SK-N-MC (cell line): ENCODE data around the gene TCF23.

ENCODE experiments used
- DNase-seq: peaks from one replicate; pipeline ENCODE4 v3.0.0-alpha.2; 2011; ENCODE audit warnings: low read depth, low spot score
- H3K27ac ChIP-seq: fragments of 200-600 bp; sonication (generic); 2 replicates; pipeline ENCODE4 v1.5.1; 2016; ENCODE audit warnings: mixed run types
- H3K36me3 ChIP-seq: fragments of 200-600 bp; sonication (generic); 2 replicates; pipeline ENCODE4 v1.6.1; 2017; ENCODE audit warnings: antibody characterized with exemption, low read length, mixed read lengths; ENCODE audit not compliant: insufficient read depth
- H3K4me3 ChIP-seq: fragments of 200-600 bp; sonication (generic); 2 replicates; pipeline ENCODE4 v1.5.1; 2016
- H3K9ac ChIP-seq: fragments of 200-600 bp; sonication (generic); 2 replicates; pipeline ENCODE4 v1.8.0; 2017; ENCODE audit warnings: mixed run types, mixed read lengths; ENCODE audit not compliant: insufficient read length
- H3K9me3 ChIP-seq: fragments of 200-600 bp; sonication (generic); 2 replicates; pipeline ENCODE4 v1.6.1; 2017; ENCODE audit warnings: low read depth, mild to moderate bottlenecking, antibody characterized with exemption, low read length, moderate library complexity, mixed read lengths
- EZH2 ChIP-seq: fragments of 200-600 bp; sonication (generic); IDR thresholded peaks from one replicate; pipeline ENCODE4 v1.6.1; 2017; ENCODE audit warnings: antibody characterized with exemption
- FOXP2 ChIP-seq: optimal IDR thresholded peaks from 2 replicates; pipeline ENCODE3; 2011; ENCODE audit warnings: mild to moderate bottlenecking, moderate library complexity; ENCODE audit not compliant: insufficient read depth; ENCODE audit errors: extremely low read length, control extremely low read depth
- POLR2AphosphoS5 ChIP-seq: IDR thresholded peaks from 2 replicates; pipeline ENCODE4 v1.6.1; 2012; ENCODE audit warnings: mild to moderate bottlenecking, low read depth, low read length, borderline replicate concordance

Gene TCF23

DNA sequence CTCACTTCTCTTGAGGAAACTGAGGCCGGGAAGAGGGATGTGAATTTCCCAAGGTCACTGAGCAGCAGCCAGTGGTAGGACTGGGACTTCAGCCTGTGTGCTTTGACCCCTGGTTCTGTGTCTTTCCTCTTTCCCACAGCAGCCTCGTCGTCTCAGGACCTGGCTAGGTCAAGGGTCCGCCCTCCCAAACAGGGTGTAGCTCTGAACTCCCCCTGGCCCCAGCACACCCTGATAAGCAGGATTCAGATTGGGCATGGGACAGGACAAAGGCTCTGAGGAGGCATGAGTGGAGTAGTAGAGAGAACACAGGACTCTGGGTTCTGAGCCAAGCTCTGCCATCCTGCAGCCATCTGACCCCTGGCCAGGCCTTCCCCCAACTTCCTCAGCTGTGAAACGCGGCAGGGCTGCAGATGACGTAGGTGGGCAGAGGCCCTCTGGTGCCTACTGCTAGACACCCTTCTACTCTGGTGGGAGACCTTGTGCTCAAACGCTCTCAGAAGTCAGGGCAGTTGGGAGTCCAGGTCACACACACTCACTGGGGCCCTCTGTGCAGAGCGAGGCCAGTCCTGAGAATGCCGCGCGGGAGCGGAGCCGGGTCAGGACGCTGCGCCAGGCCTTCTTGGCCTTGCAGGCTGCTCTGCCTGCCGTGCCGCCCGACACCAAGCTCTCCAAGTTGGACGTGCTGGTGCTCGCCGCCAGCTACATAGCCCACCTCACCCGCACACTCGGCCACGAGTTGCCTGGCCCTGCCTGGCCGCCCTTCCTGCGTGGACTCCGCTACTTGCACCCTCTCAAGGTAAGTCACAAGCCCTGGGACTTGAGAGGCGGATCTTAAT is 984 bp downstream of the TCF23 start:
- H3K27ac ChIP-seq = no peak overlapping the region
- H3K4me3 ChIP-seq = no peak overlapping the region
- no peaks in the 10 kb centered on the region for H3K36me3 ChIP-seq
- DNase-seq = no peak
- H3K9ac ChIP-seq = no peak overlapping the region
- H3K9me3 ChIP-seq = no peaks in the 10 kb centered on the region
- TF ChIP-seq POLR2AphosphoS5 (no peak), FOXP2 (no peak), EZH2 (no peak)

DNA sequence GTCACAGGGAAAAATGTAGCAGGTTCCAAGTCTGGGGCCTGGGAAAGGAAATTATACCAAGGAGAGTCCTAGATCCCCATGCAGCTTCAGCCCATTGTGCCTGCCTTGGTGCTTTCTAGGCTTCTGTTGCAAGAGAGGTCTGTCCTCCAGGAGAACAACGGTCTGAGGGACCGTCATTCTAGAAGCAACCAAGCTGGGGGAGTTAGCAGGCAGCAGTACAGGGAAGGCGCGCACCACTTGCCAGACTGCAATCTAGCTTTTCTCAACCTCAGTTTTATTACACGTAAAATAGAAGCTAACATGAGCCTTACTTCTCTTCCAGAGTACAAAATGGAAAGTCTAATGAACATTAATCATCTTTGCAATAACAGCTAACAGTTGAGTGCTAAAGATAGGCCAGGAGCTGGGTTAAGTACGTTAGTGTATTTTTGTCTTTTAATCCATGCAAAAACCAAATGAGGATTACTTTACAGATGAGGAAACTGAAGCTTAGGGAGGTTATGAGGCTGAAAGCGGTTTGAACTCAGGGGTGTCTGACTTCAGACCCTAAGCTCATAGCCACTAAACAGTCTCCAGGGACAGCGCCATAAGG is 1.9 kb downstream of the TCF23 start:
- H3K4me3 ChIP-seq = no peak overlapping the region

DNA sequence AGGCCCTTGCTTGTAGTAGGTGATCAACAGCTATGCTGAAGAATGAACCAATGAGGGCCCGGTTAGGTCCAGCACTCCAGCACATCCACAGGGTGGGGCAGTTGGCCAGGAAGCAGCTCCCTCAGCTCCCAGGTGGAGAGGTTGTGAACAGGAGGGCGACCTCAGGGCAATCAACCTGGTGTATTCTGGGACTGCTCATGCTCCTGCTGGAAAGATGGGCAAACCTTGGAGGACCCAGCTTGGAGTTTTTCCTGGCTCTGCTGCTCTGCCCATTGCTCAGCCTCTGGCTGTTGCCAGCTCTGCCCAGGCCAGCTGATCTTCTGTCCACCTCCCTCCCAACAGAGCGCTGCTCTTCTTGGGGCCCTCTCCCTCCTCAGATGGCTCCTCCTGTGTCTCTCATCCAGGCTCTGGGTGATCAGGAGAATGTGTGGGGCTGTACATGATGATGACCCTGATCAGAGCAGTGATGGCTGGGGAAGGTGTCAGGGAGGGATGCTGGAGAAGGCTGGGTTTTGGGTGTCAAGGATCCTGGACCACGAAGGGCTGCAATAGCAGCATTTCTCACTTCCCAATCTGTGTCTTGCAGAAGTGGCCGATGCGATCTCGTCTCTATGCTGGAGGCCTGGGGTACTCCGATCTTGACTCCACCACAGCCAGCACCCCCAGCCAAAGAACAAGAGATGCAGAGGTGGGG is 3.4 kb downstream of the TCF23 start:
- no peak for DNase-seq

More for the DNA sequence above, 1.9 kb downstream of the TCF23 start:
- TF ChIP-seq FOXP2 (no peak), EZH2 (no peak), POLR2AphosphoS5 (no peak)
- H3K9ac ChIP-seq = no peak overlapping the region
- no peak for DNase-seq
- no peak overlapping the region for H3K27ac ChIP-seq
- no peaks in the 10 kb centered on the region for H3K36me3 ChIP-seq
- no peaks in the 10 kb centered on the region for H3K9me3 ChIP-seq

DNA sequence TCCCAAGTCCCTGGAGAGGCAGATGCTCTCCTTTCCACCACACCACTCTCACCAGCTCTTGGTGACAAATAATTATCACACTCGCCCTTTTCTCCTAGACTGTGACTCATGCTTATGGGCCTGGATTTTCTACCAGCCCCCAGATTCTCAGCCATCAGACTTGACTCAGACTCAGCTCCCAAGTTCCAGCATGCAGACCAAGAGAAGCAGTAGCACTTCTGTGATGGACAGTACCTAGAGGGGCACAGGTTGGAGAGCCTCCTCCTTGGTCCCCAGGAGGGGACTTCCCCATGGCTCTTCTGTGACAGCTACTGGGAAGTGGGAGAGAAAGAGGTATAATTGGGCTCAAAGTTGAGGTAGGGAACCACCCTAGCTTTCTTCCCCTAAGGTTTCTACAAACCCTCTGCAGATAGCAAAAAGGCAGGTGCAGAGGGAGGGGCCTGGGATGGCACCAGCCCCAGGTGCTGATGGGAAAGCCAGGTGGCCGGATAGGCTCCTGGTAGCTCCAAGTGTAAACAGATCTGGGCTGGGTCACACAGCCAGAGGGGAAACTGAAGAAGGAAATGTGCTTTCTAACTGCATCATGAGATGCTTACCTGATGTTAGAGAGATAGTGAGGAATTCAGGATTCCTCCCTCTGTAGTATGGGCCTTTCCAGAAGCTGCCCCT is 4.1 kb downstream of the TCF23 start:
- no peak overlapping the region for H3K27ac ChIP-seq
- TF ChIP-seq FOXP2 = no peak
- TF ChIP-seq EZH2 = no peak
- no peak for TF ChIP-seq POLR2AphosphoS5
- H3K4me3 ChIP-seq = no peak overlapping the region
- no peaks in the 10 kb centered on the region for H3K9me3 ChIP-seq
- H3K9ac ChIP-seq = no peak overlapping the region
- no peaks in the 10 kb centered on the region for H3K36me3 ChIP-seq
- DNase-seq = no peak

More for the DNA sequence above, 3.4 kb downstream of the TCF23 start:
- Histone ChIP-seq H3K9me3 (no peaks in the 10 kb centered on the region), H3K4me3 (no peak overlapping the region), H3K9ac (no peak overlapping the region), H3K27ac (no peak overlapping the region), H3K36me3 (no peaks in the 10 kb centered on the region)
- TF ChIP-seq POLR2AphosphoS5 (no peak), EZH2 (no peak), FOXP2 (no peak)

DNA sequence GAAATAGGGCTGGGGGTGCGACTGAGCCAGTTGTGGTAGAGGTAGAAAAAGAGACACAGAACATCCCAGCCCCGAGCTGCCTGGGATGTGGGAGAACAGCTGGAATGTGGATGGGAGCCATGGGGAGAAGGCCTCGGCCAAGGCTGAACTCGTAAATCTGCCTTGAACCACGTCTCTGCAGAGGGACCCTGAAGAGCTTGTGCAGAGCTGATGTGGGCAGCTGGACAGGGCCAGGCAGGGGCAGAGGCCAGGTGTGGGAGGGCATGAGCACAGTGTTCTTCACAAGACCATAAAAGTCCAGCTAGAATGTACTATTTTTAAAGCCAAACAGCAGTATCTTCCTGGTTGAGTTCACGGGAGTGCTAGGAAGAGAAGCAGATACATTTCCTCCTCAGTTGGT is 5.7 kb downstream of the TCF23 start:
- no peak for DNase-seq
- Histone ChIP-seq H3K36me3 (no peaks in the 10 kb centered on the region), H3K9ac (no peak overlapping the region), H3K4me3 (no peak overlapping the region), H3K27ac (no peak overlapping the region), H3K9me3 (no peaks in the 10 kb centered on the region)
- TF ChIP-seq FOXP2 (no peak), EZH2 (no peak), POLR2AphosphoS5 (no peak)

DNA sequence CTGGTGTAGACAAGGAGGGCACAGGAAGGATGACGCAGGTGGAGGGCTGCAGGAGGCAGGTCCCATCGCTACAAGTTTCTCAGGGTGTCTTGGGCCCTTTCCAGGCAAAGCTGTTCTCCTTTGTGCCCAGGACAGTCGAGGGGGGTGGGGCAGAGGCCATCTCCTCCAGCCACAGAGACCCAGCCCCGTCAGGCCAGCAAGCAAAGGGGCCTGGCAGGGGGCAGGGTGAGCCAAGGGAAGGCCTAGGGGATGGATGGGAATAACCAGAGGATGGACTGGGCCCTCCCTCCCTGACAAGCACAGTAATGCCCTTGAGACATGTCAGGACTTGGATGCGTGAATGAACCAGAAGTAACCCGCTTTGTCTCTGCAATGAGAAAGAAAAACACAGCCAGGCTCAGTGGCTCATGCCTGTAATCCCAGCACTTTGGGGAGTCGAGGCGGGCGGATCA is 6.3 kb downstream of the TCF23 start:
- TF ChIP-seq POLR2AphosphoS5 (no peak), EZH2 (no peak), FOXP2 (no peak)
- Histone ChIP-seq H3K9me3 (no peaks in the 10 kb centered on the region), H3K4me3 (no peak overlapping the region), H3K36me3 (no peaks in the 10 kb centered on the region), H3K9ac (no peak overlapping the region), H3K27ac (no peak overlapping the region)
- no peak for DNase-seq

DNA sequence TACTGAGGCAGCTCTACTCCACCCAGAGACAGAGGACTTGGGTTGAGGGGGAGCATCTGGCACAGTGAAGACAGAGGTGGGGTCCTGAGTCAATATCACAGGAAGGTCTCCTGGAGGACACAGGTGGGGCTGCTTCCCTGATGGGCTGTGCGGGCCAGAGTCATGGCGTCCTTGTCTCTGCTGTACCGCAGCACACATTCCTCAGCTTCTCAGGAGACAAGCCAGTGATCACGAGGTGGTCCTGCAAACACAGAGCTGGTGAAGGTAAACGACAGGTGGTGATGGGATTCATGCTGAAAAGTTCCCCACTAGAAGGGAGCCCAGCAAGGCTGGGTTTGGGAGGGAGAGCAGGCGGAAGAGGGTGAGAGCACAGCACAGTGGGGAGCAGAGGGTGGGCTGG is 9.7 kb downstream of the TCF23 start:
- no peak for DNase-seq
- no peak overlapping the region for H3K4me3 ChIP-seq
- no peaks in the 10 kb centered on the region for H3K36me3 ChIP-seq
- H3K27ac ChIP-seq = no peak overlapping the region
- TF ChIP-seq POLR2AphosphoS5 (no peak), EZH2 (no peak), FOXP2 (no peak)
- H3K9me3 ChIP-seq = no peaks in the 10 kb centered on the region
- no peak overlapping the region for H3K9ac ChIP-seq

DNA sequence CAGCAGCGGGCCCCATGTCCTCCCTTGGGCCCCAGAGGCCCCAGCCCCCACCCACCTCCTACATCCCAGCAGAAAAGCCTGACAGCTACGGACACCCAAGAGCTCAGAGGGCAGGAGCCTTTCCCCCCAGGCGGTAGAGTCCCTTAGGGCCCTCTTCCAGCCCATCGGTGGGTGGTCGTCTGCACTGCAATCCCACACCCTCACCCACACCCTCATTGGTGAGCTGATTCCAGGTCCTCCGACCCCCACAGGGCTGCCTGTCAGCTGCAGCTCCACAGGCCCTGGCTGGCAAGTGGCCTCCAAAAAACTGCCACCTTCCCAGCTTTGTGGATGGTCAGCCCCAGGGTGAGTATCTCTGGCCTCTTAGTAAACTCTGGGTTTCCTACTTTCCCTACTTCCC is 10.5 kb downstream of the TCF23 start:
- H3K4me3 ChIP-seq = no peak overlapping the region

More for the DNA sequence above, 10.5 kb downstream of the TCF23 start:
- TF ChIP-seq EZH2 = no peak
- TF ChIP-seq POLR2AphosphoS5 = no peak
- TF ChIP-seq FOXP2 = no peak
- DNase-seq = no peak
- H3K36me3 ChIP-seq = no peaks in the 10 kb centered on the region
- H3K9ac ChIP-seq = no peak overlapping the region
- no peaks in the 10 kb centered on the region for H3K9me3 ChIP-seq
- H3K27ac ChIP-seq = no peak overlapping the region
